Mononuclear cell (primary cell): Measurements from ENCODE around the gene RPAP2. TPM values are rescaled to one million over a fixed set of nuclear protein-coding genes. Genes with fewer than 3 reads are reported as not detected.
"Not testable (repeated sequence)": the region's sequence is repeated elsewhere in the genome, so short reads cannot be mapped to it uniquely, and the experiment has no call there.

ENCODE experiments used
- H3K27me3 ChIP-seq: 2 replicates; pipeline ENCODE4 v1.6.0; 2011; ENCODE audit warnings: low read length, control low read depth; ENCODE audit not compliant: insufficient read depth
- H3K4me1 ChIP-seq: 2 replicates; pipeline ENCODE4 v1.5.1; 2011; ENCODE audit warnings: mild to moderate bottlenecking, low read length, control low read depth; ENCODE audit not compliant: insufficient read depth
- H3K4me3 ChIP-seq: 2 replicates; pipeline ENCODE4 v1.5.1; 2011; ENCODE audit warnings: mild to moderate bottlenecking, low read length, moderate library complexity
- H3K9me3 ChIP-seq: 2 replicates; pipeline ENCODE4 v1.5.1; 2011; ENCODE audit warnings: low read depth, mild to moderate bottlenecking, control low read depth, low read length
- total RNA-seq: library from RNA; depleted of rRNA; stranded (reverse); fragments of >200 nt; gene quantifications from one replicate; pipeline ENCODE4 v1.2.3, GENCODE V29; 2012

Gene RPAP2
- 19.2 TPM for total RNA-seq

GRCh38 chr1:92298573-92299476 lies at the start of gene RPAP2, which contains the start of gene GLMN:
RPAP2 (plus strand) TSS chr1:92299059; CDS start chr1:92299074, 15 bp downstream.
GLMN (minus strand) TSS chr1:92298987; CDS start chr1:92297999, 988 bp downstream.
- Histone ChIP-seq H3K4me3 (peak within 1 kb of the TSS; percentile 90), H3K4me1 (peaks cover 11% of the 10 kb centered on the region), H3K27me3 (no peaks in the 10 kb centered on the region), H3K9me3 (no peaks in the 10 kb centered on the region)

- H3K4me3 ChIP-seq, H3K9me3 ChIP-seq, H3K4me1 ChIP-seq, H3K27me3 ChIP-seq: not testable (repeated sequence)
These were observed 44.1 kb upstream of the RPAP2 start for GRCh38 chr1:92254714-92255113.

- H3K9me3 ChIP-seq: no peaks in the 10 kb centered on the region
- H3K27me3 ChIP-seq: no peaks in the 10 kb centered on the region
- H3K4me3 ChIP-seq: no peak overlapping the region
- no peaks in the 10 kb centered on the region for H3K4me1 ChIP-seq
These were observed 39.5 kb upstream of the RPAP2 start for GRCh38 chr1:92259350-92259749.

- Histone ChIP-seq H3K4me3 (no peak overlapping the region), H3K9me3 (no peaks in the 10 kb centered on the region), H3K27me3 (no peaks in the 10 kb centered on the region), H3K4me1 (no peaks in the 10 kb centered on the region)
These were observed 36.3 kb upstream of the RPAP2 start for GRCh38 chr1:92262516-92262915.

GRCh38 chr1:92273039-92273438 lies 25.8 kb upstream of the RPAP2 start:
- no peaks in the 10 kb centered on the region for H3K9me3 ChIP-seq
- H3K4me1 ChIP-seq: no peaks in the 10 kb centered on the region

GRCh38 chr1:92274939-92275338 lies 23.9 kb upstream of the RPAP2 start:
- Histone ChIP-seq H3K9me3 (no peaks in the 10 kb centered on the region), H3K4me3 (no peak overlapping the region), H3K27me3 (no peaks in the 10 kb centered on the region), H3K4me1 (no peaks in the 10 kb centered on the region)

More at GRCh38 chr1:92273039-92273438, 25.8 kb upstream of the RPAP2 start:
- Histone ChIP-seq H3K27me3 (no peaks in the 10 kb centered on the region), H3K4me3 (no peak overlapping the region)

GRCh38 chr1:92276082-92276481 lies 22.8 kb upstream of the RPAP2 start:
- Histone ChIP-seq H3K9me3 (no peaks in the 10 kb centered on the region), H3K27me3 (no peaks in the 10 kb centered on the region), H3K4me3 (no peak overlapping the region), H3K4me1 (no peaks in the 10 kb centered on the region)

- H3K4me1 ChIP-seq: no peaks in the 10 kb centered on the region
- H3K4me3 ChIP-seq: no peak overlapping the region
- H3K27me3 ChIP-seq: no peaks in the 10 kb centered on the region
- no peaks in the 10 kb centered on the region for H3K9me3 ChIP-seq
These were observed 21.6 kb upstream of the RPAP2 start for GRCh38 chr1:92277105-92277723.

- H3K4me3 ChIP-seq, H3K9me3 ChIP-seq, H3K4me1 ChIP-seq, H3K27me3 ChIP-seq: not testable (repeated sequence)
These were observed 19.1 kb upstream of the RPAP2 start for GRCh38 chr1:92279781-92280180.

GRCh38 chr1:92281411-92281810 lies 17.4 kb upstream of the RPAP2 start:
- H3K9me3 ChIP-seq, H3K27me3 ChIP-seq, H3K4me1 ChIP-seq, H3K4me3 ChIP-seq: not testable (repeated sequence)

GRCh38 chr1:92291372-92291999 lies 7.4 kb upstream of the RPAP2 start:
- H3K4me3 ChIP-seq: no peak overlapping the region
- H3K9me3 ChIP-seq: no peaks in the 10 kb centered on the region
- no peaks in the 10 kb centered on the region for H3K27me3 ChIP-seq
- no peaks in the 10 kb centered on the region for H3K4me1 ChIP-seq

GRCh38 chr1:92298213-92298572 lies 666 bp upstream of the RPAP2 start:
- Histone ChIP-seq H3K4me3 (peak overlapping the region; percentile 90), H3K4me1 (peaks cover 11% of the 10 kb centered on the region), H3K27me3 (no peaks in the 10 kb centered on the region), H3K9me3 (no peaks in the 10 kb centered on the region)

GRCh38 chr1:92299477-92300150 lies 755 bp downstream of the RPAP2 start:
- no peaks in the 10 kb centered on the region for H3K27me3 ChIP-seq
- H3K4me3 ChIP-seq: peak overlapping the region; percentile 90
- H3K4me1 ChIP-seq: peaks cover 11% of the 10 kb centered on the region
- H3K9me3 ChIP-seq: no peaks in the 10 kb centered on the region

- Histone ChIP-seq H3K4me1 (peaks cover 11% of the 10 kb centered on the region), H3K27me3 (no peaks in the 10 kb centered on the region), H3K4me3 (no peak overlapping the region), H3K9me3 (no peaks in the 10 kb centered on the region)
These were observed 2.2 kb downstream of the RPAP2 start for GRCh38 chr1:92301021-92301420.

- H3K4me1 ChIP-seq: peaks cover under 1% of the 10 kb centered on the region
- H3K4me3 ChIP-seq: no peak overlapping the region
- H3K27me3 ChIP-seq: no peaks in the 10 kb centered on the region
- H3K9me3 ChIP-seq: no peaks in the 10 kb centered on the region
These were observed 7.2 kb downstream of the RPAP2 start for GRCh38 chr1:92306020-92306419.
